K562 (cell line): ENCODE measurements around the gene HES6. TPM values are rescaled to one million over a fixed set of nuclear protein-coding genes. Genes with fewer than 3 reads are reported as not detected.

Experiments
- ARNT ChIP-seq, 2 experiments: fragments of 450-650 bp; IDR thresholded peaks; 2 replicates each; pipeline ENCODE4 v1.6.1; 2016; ENCODE audit warnings: mild to moderate bottlenecking in 1 of 2
- BRCA1 ChIP-seq, 2 experiments: fragments of 450-650 bp in 1 of 2; sonication (generic) in 1 of 2; formaldehyde crosslinking in 1 of 2; IDR thresholded peaks; 2 replicates each; pipeline versions ENCODE4 v1.5.0 to v1.6.1; 2017 to 2020; ENCODE audit warnings: mild to moderate bottlenecking in 1 of 2, missing genetic modification reagents in 1 of 2
- ETV6 ChIP-seq, 3 experiments: fragments of 150-350 bp in 1 of 3; sonication (generic) in 1 of 3; formaldehyde crosslinking in 1 of 3; IDR thresholded peaks; 2 replicates each; pipeline versions ENCODE4 v1.6.1 to v1.8.0; 2014 to 2022; ENCODE audit warnings: borderline replicate concordance in 2 of 3, low read depth in 2 of 3, antibody characterized with exemption in 1 of 3, low read length in 1 of 3, mild to moderate bottlenecking in 1 of 3, missing genetic modification reagents in 1 of 3
- FOXA1 ChIP-seq: fragments of 450-650 bp; IDR thresholded peaks from 2 replicates; pipeline ENCODE4 v1.6.1; 2016; ENCODE audit warnings: mild to moderate bottlenecking, borderline replicate concordance
- ILF3 ChIP-seq: fragments of 450-650 bp; IDR thresholded peaks from 2 replicates; pipeline ENCODE4 v1.6.1; 2018; ENCODE audit warnings: antibody characterized with exemption, mild to moderate bottlenecking, moderate library complexity, borderline replicate concordance
- KAT2B ChIP-seq: IDR thresholded peaks from one replicate; pipeline ENCODE4 v1.6.1; 2012; ENCODE audit warnings: low read depth, mild to moderate bottlenecking, control low read depth, inconsistent platforms, low read length, moderate library complexity
- KAT7 ChIP-seq: sonication (generic); formaldehyde crosslinking; IDR thresholded peaks from 2 replicates; pipeline ENCODE4 v1.8.0; 2022; ENCODE audit warnings: missing genetic modification reagents, mild to moderate bottlenecking, borderline replicate concordance
- KAT8 ChIP-seq: fragments of 450-650 bp; IDR thresholded peaks from 2 replicates; pipeline ENCODE4 v1.6.1; 2016; ENCODE audit warnings: low read depth, mild to moderate bottlenecking
- MTA1 ChIP-seq: fragments of 450-650 bp; IDR thresholded peaks from 2 replicates; pipeline ENCODE4 v1.6.1; 2017; ENCODE audit warnings: borderline replicate concordance
- NFATC3 ChIP-seq: fragments of 450-650 bp; IDR thresholded peaks from 2 replicates; pipeline ENCODE4 v1.6.1; 2017; ENCODE audit warnings: mild to moderate bottlenecking
- RBM34 ChIP-seq: fragments of 200-400 bp; formaldehyde crosslinking; IDR thresholded peaks from 2 replicates; pipeline ENCODE4 v1.6.1; 2018; ENCODE audit warnings: low read length, borderline replicate concordance; ENCODE audit not compliant: insufficient read depth
- TCF15 ChIP-seq: fragments of 250-450 bp; sonication (Bioruptor Pico); IDR thresholded peaks from 2 replicates; pipeline ENCODE4 v1.8.0; 2022; ENCODE audit warnings: moderate library complexity, mild to moderate bottlenecking, inconsistent platforms
- TRIM24 ChIP-seq, 2 experiments: fragments of 450-650 bp; IDR thresholded peaks; 2 replicates each; pipeline ENCODE4 v1.6.1; 2016
- XRCC3 ChIP-seq: fragments of 450-650 bp; IDR thresholded peaks from 2 replicates; pipeline ENCODE4 v1.6.1; 2017; ENCODE audit warnings: mild to moderate bottlenecking, moderate library complexity
- ZC3H8 ChIP-seq: fragments of 450-650 bp; IDR thresholded peaks from 2 replicates; pipeline ENCODE4 v1.6.1; 2017
- ZNF584 ChIP-seq: fragments of 200-800 bp; sonication (Bioruptor generic); IDR thresholded peaks from 2 replicates; pipeline ENCODE4 v1.6.1; 2016; ENCODE audit warnings: low read depth, mild to moderate bottlenecking, missing genetic modification characterization, missing compliant biosample characterization
- ZNF830 ChIP-seq: fragments of 250-450 bp; sonication (Bioruptor Pico); IDR thresholded peaks from 2 replicates; pipeline ENCODE4 v1.5.0; 2021; ENCODE audit warnings: mild to moderate bottlenecking
- polyA plus RNA-seq, 8 experiments: library from polyadenylated mRNA; depleted of rRNA in 4 of 8; stranded (reverse) in 5 of 8; unstranded in 3 of 8; fragments of >200 nt; fragmentation: Nextera tagmentation in 2 of 8; fragmentation: Illumina TruSeq in 1 of 8; extraction: Ambion mirVana in 2 of 8; extraction: Trizol in 1 of 8; gene quantifications; 2 replicates each; pipeline versions ENCODE4 v1.2.1 to v1.2.3, GENCODE V29; 2011 to 2014; ENCODE audit warnings: inconsistent platforms in 1 of 8, missing spikeins in 1 of 8
- total RNA-seq, 7 experiments: library from RNA; depleted of rRNA in 6 of 7; stranded (reverse); fragments of >200 nt in 6 of 7; fragmentation: Illumina TruSeq in 2 of 7; extraction: Trizol in 2 of 7; gene quantifications; 2 replicates each; pipeline versions ENCODE4 v1.2.1 to v1.2.3, GENCODE V29; 2011 to 2021; ENCODE audit warnings: low replicate concordance in 1 of 7
- TF ChIP-seq, protein P1 (sequence below): fragments of 450-650 bp; IDR thresholded peaks from 2 replicates; pipeline ENCODE4 v1.7.0; 2016; ENCODE audit warnings: borderline replicate concordance
- TF ChIP-seq, protein P2 (sequence below): fragments of 250-450 bp; sonication (Bioruptor Pico); IDR thresholded peaks from 2 replicates; pipeline ENCODE4 v1.4.0; 2020; ENCODE audit warnings: mild to moderate bottlenecking, moderate library complexity, borderline replicate concordance
- TF ChIP-seq, protein P3 (sequence below), 2 experiments: fragments of 450-650 bp in 1 of 2; sonication (generic) in 1 of 2; formaldehyde crosslinking; conservative IDR thresholded peaks; 2 replicates each; pipeline versions ENCODE4 v1.4.0 to v1.8.1; 2020 to 2022; ENCODE audit warnings: mild to moderate bottlenecking in 1 of 2, missing genetic modification reagents in 1 of 2
- TF ChIP-seq, protein P4 (sequence below): sonication (generic); formaldehyde crosslinking; IDR thresholded peaks from 2 replicates; pipeline ENCODE4 v1.8.0; 2022; ENCODE audit warnings: missing genetic modification reagents, mild to moderate bottlenecking, borderline replicate concordance

The HES6 gene
- total and polyA plus RNA-seq, 9 of the 15 experiments (the other 6 are each of a cell fraction or from before 2014, with no cell fraction given) = 6.2 to 133 (median 29.2) TPM

DNA sequence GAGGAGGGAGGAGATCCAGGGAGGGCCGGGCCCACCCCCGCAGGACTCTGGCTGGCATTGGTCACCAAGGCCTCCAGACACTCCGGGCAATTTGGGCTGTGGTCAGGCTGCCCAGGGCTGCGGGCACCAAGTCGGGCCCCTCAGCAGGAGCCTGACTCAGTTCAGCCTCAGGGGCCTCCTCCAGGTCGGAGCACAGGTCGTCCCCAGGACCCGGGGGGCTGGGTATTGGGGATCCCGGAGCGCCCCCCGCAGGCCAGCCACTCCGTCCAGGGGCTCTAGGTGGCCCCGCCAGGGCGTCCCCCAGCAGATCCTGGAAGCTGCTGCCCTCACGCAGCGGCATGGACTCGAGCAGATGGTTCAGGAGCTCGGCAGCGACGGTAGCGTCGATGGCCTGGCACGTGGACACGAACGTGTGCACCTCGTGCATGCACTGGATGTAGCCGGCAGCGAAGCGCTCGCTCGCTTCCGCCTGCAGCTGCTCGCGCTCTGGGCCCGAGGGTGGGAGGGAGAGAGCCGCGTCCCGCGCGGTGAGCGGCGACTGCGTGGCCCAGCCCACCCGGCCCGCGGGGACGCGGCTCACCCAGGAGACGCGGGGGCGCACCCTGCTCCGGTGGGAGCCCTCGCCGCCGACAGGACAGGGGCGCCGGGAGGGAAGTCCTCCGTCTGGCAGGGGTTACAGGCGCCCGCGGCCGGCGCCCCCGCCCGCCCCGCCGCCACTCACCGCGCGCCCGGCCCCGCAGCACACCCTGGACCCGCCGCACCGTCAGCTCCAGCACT lies 884 bp downstream of the HES6 start (continued):
- no peak for TF ChIP-seq ILF3
- 0 out of 2 replicates have a peak, but pooled peaks have one; percentile 56 for TF ChIP-seq ZNF584 (CRISPR knock-in tag)
- TF ChIP-seq, protein P1, sequence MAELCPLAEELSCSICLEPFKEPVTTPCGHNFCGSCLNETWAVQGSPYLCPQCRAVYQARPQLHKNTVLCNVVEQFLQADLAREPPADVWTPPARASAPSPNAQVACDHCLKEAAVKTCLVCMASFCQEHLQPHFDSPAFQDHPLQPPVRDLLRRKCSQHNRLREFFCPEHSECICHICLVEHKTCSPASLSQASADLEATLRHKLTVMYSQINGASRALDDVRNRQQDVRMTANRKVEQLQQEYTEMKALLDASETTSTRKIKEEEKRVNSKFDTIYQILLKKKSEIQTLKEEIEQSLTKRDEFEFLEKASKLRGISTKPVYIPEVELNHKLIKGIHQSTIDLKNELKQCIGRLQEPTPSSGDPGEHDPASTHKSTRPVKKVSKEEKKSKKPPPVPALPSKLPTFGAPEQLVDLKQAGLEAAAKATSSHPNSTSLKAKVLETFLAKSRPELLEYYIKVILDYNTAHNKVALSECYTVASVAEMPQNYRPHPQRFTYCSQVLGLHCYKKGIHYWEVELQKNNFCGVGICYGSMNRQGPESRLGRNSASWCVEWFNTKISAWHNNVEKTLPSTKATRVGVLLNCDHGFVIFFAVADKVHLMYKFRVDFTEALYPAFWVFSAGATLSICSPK = no peak
- TF ChIP-seq, protein P2, sequence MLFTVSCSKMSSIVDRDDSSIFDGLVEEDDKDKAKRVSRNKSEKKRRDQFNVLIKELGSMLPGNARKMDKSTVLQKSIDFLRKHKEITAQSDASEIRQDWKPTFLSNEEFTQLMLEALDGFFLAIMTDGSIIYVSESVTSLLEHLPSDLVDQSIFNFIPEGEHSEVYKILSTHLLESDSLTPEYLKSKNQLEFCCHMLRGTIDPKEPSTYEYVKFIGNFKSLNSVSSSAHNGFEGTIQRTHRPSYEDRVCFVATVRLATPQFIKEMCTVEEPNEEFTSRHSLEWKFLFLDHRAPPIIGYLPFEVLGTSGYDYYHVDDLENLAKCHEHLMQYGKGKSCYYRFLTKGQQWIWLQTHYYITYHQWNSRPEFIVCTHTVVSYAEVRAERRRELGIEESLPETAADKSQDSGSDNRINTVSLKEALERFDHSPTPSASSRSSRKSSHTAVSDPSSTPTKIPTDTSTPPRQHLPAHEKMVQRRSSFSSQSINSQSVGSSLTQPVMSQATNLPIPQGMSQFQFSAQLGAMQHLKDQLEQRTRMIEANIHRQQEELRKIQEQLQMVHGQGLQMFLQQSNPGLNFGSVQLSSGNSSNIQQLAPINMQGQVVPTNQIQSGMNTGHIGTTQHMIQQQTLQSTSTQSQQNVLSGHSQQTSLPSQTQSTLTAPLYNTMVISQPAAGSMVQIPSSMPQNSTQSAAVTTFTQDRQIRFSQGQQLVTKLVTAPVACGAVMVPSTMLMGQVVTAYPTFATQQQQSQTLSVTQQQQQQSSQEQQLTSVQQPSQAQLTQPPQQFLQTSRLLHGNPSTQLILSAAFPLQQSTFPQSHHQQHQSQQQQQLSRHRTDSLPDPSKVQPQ = no peak
- TF ChIP-seq NFATC3 = no peak
- no peak for TF ChIP-seq BRCA1 (IDR thresholded peaks at IDR 0.05)
- TF ChIP-seq BRCA1 (CRISPR knock-in tag; IDR thresholded peaks at IDR 0.05) = no peak
- no peak for TF ChIP-seq RBM34
- no peak for TF ChIP-seq ETV6 (IDR thresholded peaks at IDR 0.05; ENCODE audit: borderline replicate concordance in 1 of 2, low read depth in 2 of 2, low read length in 1 of 2)
- TF ChIP-seq ETV6 (CRISPR knock-in tag; IDR thresholded peaks at IDR 0.05; ENCODE audit: borderline replicate concordance) = peak; percentile 97; the same call in 1 of the 2 replicates
- no peak for TF ChIP-seq ZNF830 (CRISPR knock-in tag)
- TF ChIP-seq XRCC3 = no peak
- no peak for TF ChIP-seq ARNT (IDR thresholded peaks at IDR 0.05)
- no peak for TF ChIP-seq TRIM24 (IDR thresholded peaks at IDR 0.05)
- no peak for TF ChIP-seq ZC3H8
- TF ChIP-seq FOXA1 = no peak
- no peak for TF ChIP-seq KAT8
- no peak for TF ChIP-seq MTA1
- TF ChIP-seq KAT2B = no peak
- TF ChIP-seq, protein P3, sequence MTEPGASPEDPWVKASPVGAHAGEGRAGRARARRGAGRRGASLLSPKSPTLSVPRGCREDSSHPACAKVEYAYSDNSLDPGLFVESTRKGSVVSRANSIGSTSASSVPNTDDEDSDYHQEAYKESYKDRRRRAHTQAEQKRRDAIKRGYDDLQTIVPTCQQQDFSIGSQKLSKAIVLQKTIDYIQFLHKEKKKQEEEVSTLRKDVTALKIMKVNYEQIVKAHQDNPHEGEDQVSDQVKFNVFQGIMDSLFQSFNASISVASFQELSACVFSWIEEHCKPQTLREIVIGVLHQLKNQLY (CRISPR knock-in tag; conservative IDR thresholded peaks at IDR 0.05) = peak in 1 of 2 experiments; percentile 98; a peak in 1 of 4 replicates
- TF ChIP-seq KAT7 = no peak
- TF ChIP-seq, protein P4, sequence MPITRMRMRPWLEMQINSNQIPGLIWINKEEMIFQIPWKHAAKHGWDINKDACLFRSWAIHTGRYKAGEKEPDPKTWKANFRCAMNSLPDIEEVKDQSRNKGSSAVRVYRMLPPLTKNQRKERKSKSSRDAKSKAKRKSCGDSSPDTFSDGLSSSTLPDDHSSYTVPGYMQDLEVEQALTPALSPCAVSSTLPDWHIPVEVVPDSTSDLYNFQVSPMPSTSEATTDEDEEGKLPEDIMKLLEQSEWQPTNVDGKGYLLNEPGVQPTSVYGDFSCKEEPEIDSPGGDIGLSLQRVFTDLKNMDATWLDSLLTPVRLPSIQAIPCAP = peak; percentile 92
- TF ChIP-seq TCF15 (CRISPR knock-in tag) = no peak
